ENCODE data around the gene H2BK1. TPM values are rescaled to one million over a fixed set of nuclear protein-coding genes. Genes with fewer than 3 reads are reported as not detected.

The H2BK1 gene
- total RNA-seq, 1 donor: not detected

DNA sequence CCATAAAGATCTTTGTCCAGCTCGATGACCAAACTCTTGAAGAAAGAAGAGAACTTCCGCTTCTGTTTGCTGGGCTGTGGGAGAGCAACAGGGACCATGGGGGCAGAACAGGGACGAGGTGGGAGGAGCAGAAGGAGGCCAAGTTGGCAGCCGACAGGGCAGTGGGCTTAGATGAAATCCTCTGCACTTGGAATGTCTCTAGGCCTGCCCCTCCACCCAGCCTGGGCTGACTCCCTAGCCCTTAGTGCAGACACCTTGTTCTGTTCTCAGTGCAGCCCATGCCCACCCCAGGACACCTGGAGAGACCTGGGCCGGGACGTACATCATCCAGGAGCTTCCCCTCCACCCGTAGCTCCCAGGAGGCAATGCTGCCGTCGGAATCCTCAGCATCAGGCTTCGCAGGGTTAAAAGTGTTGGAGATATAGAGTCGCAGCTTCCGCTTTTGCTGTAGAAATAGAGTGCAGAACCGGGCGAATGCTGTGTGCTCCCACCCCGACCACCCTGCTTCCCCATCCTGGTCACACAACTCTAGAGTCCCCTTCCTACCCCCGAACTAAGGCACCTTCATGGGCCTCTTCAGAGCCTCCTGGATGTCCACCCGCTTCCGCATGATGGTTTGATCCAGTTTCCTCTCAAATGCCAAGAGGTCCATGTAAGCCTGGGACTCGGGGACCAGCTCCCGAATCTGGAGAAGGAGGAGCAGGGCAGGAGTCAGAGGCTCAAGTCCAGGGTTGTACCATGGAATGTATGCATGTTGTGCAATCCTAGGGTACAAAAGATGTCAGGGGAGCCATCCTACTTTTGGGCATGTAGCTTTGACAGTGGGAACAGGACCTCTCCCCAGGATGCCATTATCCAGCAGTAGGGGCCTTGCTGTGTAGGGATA is 32.1 kb upstream of the H2BK1 start:
- DNase-seq (ENCODE audit: low read depth): no peak
- no peak overlapping the region for H3K4me3 ChIP-seq (ENCODE audit: low read depth, low read length)
- TF ChIP-seq, protein P1, sequence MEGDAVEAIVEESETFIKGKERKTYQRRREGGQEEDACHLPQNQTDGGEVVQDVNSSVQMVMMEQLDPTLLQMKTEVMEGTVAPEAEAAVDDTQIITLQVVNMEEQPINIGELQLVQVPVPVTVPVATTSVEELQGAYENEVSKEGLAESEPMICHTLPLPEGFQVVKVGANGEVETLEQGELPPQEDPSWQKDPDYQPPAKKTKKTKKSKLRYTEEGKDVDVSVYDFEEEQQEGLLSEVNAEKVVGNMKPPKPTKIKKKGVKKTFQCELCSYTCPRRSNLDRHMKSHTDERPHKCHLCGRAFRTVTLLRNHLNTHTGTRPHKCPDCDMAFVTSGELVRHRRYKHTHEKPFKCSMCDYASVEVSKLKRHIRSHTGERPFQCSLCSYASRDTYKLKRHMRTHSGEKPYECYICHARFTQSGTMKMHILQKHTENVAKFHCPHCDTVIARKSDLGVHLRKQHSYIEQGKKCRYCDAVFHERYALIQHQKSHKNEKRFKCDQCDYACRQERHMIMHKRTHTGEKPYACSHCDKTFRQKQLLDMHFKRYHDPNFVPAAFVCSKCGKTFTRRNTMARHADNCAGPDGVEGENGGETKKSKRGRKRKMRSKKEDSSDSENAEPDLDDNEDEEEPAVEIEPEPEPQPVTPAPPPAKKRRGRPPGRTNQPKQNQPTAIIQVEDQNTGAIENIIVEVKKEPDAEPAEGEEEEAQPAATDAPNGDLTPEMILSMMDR (IDR thresholded peaks at IDR 0.05; ENCODE audit: insufficient read depth, low read depth, low read length): no peak

DNA sequence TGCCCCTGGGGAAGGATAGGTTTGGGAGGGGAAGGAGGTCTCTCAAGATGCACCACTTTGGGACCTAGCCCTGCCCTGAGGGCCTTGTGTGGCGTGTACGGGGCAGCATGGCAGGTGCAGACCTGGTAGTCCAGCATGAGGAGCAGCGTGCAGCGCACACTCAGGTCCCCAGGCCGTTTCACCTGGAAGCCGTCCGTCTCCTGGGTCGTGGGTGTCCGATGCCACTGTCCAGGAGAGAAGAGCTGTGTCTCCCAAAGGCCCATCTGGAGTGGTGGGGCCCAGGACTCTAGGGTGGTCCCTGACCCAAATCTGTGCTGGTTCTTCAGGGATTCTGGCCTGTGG is 31.4 kb upstream of the H2BK1 start:
- TF ChIP-seq, protein P1 (IDR thresholded peaks at IDR 0.05; ENCODE audit: insufficient read depth, low read depth, low read length): no peak
- no peak overlapping the region for H3K4me3 ChIP-seq (ENCODE audit: low read depth, low read length)
- no peak for DNase-seq (ENCODE audit: low read depth)

DNA sequence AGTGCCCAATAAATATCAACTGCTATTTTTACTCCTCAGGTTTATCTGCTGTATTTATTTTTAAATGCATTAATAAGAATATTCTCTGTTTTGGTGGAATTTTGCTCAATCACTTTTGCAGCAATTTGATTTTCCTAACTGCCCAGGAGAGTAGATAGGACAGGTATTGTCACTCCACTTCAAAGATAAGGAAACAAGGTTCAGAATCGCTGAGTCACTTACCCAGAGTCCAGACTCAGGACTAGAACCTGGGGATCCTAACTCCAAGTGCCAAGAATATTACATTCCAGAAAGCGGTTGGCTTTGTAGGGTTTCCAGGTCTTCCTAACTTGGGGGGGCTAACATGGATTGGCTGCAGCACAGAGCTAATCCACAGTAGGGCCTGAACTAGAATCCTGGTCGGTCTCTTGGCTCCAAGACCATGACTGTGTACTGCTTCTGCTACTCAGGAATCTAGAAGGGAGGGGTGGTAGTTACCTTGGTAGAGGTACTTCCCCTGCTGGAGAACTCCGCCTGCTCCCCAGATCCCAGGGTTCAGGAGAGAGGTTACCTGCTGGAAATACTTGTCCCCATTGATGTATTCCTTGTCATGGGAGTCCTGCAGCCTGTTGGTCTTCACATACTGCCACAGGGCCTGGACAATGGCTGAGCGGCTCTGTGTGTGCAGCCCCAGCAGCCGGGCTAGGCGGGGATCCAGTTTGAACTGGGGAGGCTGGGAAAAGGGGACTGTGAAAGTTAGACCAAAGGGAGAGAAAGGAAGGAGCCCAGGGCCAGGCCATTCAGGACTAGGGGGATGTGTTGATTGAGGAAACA is 30.9 kb upstream of the H2BK1 start:
- TF ChIP-seq, protein P1 (IDR thresholded peaks at IDR 0.05; ENCODE audit: insufficient read depth, low read depth, low read length): no peak
- H3K4me3 ChIP-seq (ENCODE audit: low read depth, low read length): no peak overlapping the region
- DNase-seq (ENCODE audit: low read depth): no peak

DNA sequence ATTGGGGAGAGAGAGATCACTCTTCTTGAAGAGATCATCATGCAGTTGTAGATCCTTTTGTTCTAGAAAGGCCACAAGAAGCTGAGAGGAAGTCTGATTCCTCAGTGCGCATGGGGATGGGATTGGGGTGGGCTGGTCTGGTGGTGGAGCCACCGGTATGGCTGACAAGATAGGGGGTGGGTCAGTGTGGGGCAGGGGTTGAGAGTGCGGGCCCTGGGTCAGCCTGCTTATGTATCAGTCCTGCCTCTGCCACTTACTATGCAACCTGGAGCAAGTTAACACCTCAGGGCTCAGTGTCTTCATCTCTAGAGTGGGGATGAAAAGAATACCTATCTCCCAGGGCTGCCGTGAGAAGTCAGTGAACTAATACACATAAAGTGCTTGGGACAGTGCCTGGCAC is 30.2 kb upstream of the H2BK1 start:
- TF ChIP-seq, protein P1 (IDR thresholded peaks at IDR 0.05; ENCODE audit: insufficient read depth, low read depth, low read length): no peak
- no peak for DNase-seq (ENCODE audit: low read depth)
- no peak overlapping the region for H3K4me3 ChIP-seq (ENCODE audit: low read depth, low read length)

DNA sequence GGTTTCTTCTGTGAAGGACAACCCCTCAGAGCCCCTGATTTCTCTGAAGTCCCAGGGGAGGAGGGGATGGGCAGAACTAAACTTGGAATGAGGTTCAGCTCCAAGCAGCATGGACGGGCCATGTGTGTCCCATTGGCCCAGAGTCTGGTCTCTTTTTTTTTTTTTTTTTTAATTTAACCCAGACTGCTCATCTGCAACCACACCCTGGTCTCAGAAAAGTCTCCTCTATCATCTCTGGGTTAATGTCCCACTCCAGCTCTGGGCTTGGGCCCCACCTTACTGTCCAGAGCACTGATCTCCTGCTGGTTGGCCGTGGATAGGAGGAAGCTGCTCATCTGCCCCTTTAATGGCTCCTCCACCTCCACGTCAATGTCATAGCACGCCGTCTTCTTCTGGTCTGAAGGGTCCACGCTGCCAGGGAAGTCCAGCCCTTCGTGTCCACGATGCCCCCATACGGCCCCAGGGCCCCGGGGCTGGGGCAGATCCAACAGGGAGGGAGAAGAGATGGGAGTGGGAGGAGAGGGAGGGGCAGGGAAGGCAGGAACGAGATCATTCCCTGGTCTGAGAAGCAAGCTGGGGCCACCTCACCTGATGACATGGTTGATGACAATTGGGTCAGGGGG is 29.7 kb upstream of the H2BK1 start:
- no peak for DNase-seq (ENCODE audit: low read depth)
- no peak overlapping the region for H3K4me3 ChIP-seq (ENCODE audit: low read depth, low read length)
- TF ChIP-seq, protein P1 (IDR thresholded peaks at IDR 0.05; ENCODE audit: insufficient read depth, low read depth, low read length): no peak

DNA sequence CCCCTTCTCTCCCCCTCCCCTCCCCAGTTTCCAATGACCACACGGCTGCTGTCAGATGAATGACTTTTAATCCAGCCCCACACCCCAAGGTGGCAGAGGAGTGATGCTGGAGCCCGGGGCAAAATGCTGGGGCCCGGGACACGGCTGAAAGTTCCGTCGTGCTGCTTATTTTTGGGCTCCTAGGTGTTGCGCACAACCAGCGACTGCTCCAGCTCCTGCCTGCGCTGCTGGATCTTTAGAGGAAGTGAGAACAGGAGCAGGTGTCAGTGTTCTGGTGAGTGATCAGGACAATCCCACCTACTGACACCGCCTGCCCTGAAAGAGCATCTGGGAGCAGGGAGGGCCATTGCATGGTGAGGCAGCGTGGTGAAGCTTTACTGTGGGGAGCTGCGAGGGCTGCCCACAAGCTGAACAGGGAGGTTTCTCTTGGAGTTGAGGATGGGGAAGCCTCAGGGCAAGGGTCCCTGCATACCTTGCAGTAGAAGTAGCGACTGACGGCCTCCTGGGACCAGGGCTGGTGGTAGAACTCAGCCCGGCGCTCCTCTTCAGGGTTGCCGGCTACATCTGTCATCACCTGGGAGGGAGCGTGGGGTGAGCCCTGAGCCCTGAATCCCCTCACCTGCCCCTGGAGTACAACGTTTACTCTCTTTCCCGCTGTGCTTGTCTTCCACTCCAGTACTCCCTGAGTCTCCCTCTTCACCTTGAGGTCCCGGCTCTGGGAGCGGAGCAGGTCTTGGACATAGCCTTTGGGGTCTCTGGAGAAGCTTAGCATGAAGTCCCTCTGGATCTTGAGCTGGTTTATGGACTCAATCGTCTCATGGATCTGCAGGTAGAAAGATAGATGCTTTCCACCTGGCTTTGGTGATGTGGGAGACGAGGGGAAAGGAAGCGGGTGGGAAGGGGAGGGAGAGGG is 28.9 kb upstream of the H2BK1 start:
- H3K4me3 ChIP-seq (ENCODE audit: low read depth, low read length): no peak overlapping the region
- DNase-seq (ENCODE audit: low read depth): no peak
- TF ChIP-seq, protein P1 (IDR thresholded peaks at IDR 0.05; ENCODE audit: insufficient read depth, low read depth, low read length): no peak
